HG03457 (cell line): Measurements from ENCODE around the gene BLOC1S3.

ENCODE experiments used
- ATAC-seq: cut with Tn5 transposase; IDR thresholded peaks from one replicate; pipeline ENCODE4 v1.9.1; 2021; ENCODE audit warnings: moderate number of reproducible peaks; ENCODE audit not compliant: unreplicated experiment

BLOC1S3 gene

GRCh38 chr19:45179072-45179891 lies 698 bp downstream of the BLOC1S3 start:
- ATAC-seq = peak; percentile 1

GRCh38 chr19:45179892-45180370 lies 1.3 kb downstream of the BLOC1S3 start:
- no peak for ATAC-seq

GRCh38 chr19:45180936-45181335 lies 2.4 kb downstream of the BLOC1S3 start:
- ATAC-seq = no peak

GRCh38 chr19:45182758-45183157 lies 4.2 kb downstream of the BLOC1S3 start:
- no peak for ATAC-seq

- ATAC-seq = no peak
These were observed 5.5 kb downstream of the BLOC1S3 start for GRCh38 chr19:45184115-45184514.

- ATAC-seq = no peak
These were observed 8.1 kb downstream of the BLOC1S3 start for GRCh38 chr19:45186509-45187334.

GRCh38 chr19:45187421-45188100 lies 9.0 kb downstream of the BLOC1S3 start:
- ATAC-seq = no peak

- no peak for ATAC-seq
These were observed 11.4 kb downstream of the BLOC1S3 start for GRCh38 chr19:45189971-45190370.

GRCh38 chr19:45191375-45191774 lies 12.8 kb downstream of the BLOC1S3 start:
- ATAC-seq = no peak

- no peak for ATAC-seq
These were observed 17.2 kb downstream of the BLOC1S3 start for GRCh38 chr19:45195764-45196163.

GRCh38 chr19:45200568-45200967 lies 22.0 kb downstream of the BLOC1S3 start:
- no peak for ATAC-seq

- no peak for ATAC-seq
These were observed 24.1 kb downstream of the BLOC1S3 start for GRCh38 chr19:45202637-45203036.

GRCh38 chr19:45205810-45206209 lies 27.2 kb downstream of the BLOC1S3 start:
- ATAC-seq = no peak

- ATAC-seq = no peak
These were observed 27.7 kb downstream of the BLOC1S3 start for GRCh38 chr19:45206328-45206727.

GRCh38 chr19:45211751-45212381 lies 33.3 kb downstream of the BLOC1S3 start:
- ATAC-seq = no peak

GRCh38 chr19:45213031-45213430 lies 34.4 kb downstream of the BLOC1S3 start:
- ATAC-seq = no peak

GRCh38 chr19:45215391-45216191 lies 37.0 kb downstream of the BLOC1S3 start:
- no peak for ATAC-seq

GRCh38 chr19:45216667-45217066 lies 38.1 kb downstream of the BLOC1S3 start:
- ATAC-seq = no peak

GRCh38 chr19:45217193-45217956 lies 38.8 kb downstream of the BLOC1S3 start:
- ATAC-seq = no peak
